ENCODE results near the gene RPRD1B. TPM values are rescaled to one million over a fixed set of nuclear protein-coding genes. Genes with fewer than 3 reads are reported as not detected.

The RPRD1B gene
- total and polyA plus RNA-seq, 2 experiments from 2014 or later, result 16.5 to 28.0 TPM

DNA sequence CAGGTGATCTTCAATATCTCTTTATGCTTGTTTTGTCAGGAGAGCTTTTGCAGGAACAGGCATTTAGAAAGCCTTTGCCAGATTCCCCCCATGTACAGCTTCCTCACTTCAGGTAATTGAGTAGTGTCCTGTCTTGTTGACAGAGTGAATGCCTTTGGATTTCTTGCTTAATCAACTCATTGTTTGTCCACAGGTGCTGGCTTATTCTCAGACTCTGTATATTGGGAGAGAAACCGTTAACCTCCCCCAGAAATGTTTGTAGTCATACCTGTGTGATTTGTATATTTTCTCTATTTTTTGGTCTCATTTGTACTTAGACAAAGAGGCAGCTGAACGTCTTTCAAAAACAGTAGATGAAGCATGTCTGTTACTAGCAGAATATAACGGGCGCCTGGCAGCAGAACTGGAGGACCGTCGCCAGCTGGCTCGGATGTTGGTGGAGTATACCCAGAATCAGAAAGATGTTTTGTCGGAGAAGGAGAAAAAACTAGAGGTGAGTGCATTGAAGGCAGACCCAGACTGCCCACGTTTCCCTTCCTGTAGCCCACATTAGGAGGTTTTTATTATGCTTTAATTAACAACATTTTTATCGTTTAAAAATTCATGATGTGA is 32.3 kb downstream of the RPRD1B start:
- no peaks in the 10 kb centered on the region for H4K20me1 ChIP-seq (ENCODE audit: insufficient read depth, poor library complexity, severe bottlenecking)
- no peak overlapping the region for H2AFZ ChIP-seq
- H3K9me2 ChIP-seq (replicated peaks; ENCODE audit: insufficient read depth), result no peaks in the 10 kb centered on the region
- H3K4me3 ChIP-seq, result no peak overlapping the region
- H3K4me1 ChIP-seq (ENCODE audit: insufficient read depth), result no peaks in the 10 kb centered on the region
- no peaks in the 10 kb centered on the region for H3K9me3 ChIP-seq (ENCODE audit: low read depth)
- H3K27ac ChIP-seq, result peak overlapping the region; percentile 1
- no peak overlapping the region for H3K4me2 ChIP-seq
- TF ChIP-seq EZH2 (IDR thresholded peaks at IDR 0.05; ENCODE audit: borderline replicate concordance) (no peak), EZH2phosphoT487 (IDR thresholded peaks at IDR 0.05; ENCODE audit: low read depth, severe bottlenecking, unreplicated experiment) (no peak)
- TF ChIP-seq, protein P1, sequence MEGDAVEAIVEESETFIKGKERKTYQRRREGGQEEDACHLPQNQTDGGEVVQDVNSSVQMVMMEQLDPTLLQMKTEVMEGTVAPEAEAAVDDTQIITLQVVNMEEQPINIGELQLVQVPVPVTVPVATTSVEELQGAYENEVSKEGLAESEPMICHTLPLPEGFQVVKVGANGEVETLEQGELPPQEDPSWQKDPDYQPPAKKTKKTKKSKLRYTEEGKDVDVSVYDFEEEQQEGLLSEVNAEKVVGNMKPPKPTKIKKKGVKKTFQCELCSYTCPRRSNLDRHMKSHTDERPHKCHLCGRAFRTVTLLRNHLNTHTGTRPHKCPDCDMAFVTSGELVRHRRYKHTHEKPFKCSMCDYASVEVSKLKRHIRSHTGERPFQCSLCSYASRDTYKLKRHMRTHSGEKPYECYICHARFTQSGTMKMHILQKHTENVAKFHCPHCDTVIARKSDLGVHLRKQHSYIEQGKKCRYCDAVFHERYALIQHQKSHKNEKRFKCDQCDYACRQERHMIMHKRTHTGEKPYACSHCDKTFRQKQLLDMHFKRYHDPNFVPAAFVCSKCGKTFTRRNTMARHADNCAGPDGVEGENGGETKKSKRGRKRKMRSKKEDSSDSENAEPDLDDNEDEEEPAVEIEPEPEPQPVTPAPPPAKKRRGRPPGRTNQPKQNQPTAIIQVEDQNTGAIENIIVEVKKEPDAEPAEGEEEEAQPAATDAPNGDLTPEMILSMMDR (IDR thresholded peaks at IDR 0.05; ENCODE audit: poor library complexity), result no peak
- H3K79me2 ChIP-seq, result peaks cover 6% of the 10 kb centered on the region
- H3K27me3 ChIP-seq, result no peaks in the 10 kb centered on the region
- no peaks in the 10 kb centered on the region for H3K36me3 ChIP-seq (replicated peaks; ENCODE audit: insufficient read depth, low read depth)
- DNase-seq (ENCODE audit: low spot score), result no peak
- WGBS (ENCODE audit: low lambda C conversion rate, missing lambda C conversion rate), result 86% methylated on average over 10 of the region's 10 CpGs

- H3K9me3 ChIP-seq (ENCODE audit: low read depth), result no peaks in the 10 kb centered on the region
- no peaks in the 10 kb centered on the region for H4K20me1 ChIP-seq (ENCODE audit: insufficient read depth, poor library complexity, severe bottlenecking)
- H3K4me1 ChIP-seq (ENCODE audit: insufficient read depth), result no peaks in the 10 kb centered on the region
- no peak overlapping the region for H3K4me3 ChIP-seq
- no peaks in the 10 kb centered on the region for H3K27me3 ChIP-seq
- no peak overlapping the region for H3K4me2 ChIP-seq
- DNase-seq (ENCODE audit: low spot score), result no peak
- TF ChIP-seq, protein P1 (IDR thresholded peaks at IDR 0.05; ENCODE audit: poor library complexity), result no peak
- TF ChIP-seq EZH2 (IDR thresholded peaks at IDR 0.05; ENCODE audit: borderline replicate concordance), result no peak
- no peak for TF ChIP-seq EZH2phosphoT487 (IDR thresholded peaks at IDR 0.05; ENCODE audit: low read depth, severe bottlenecking, unreplicated experiment)
- H3K79me2 ChIP-seq, result peaks cover 2% of the 10 kb centered on the region
- H3K27ac ChIP-seq, result peak overlapping the region; percentile 82
- no peak overlapping the region for H2AFZ ChIP-seq
- whole genome bisulfite sequencing (ENCODE audit: low lambda C conversion rate, missing lambda C conversion rate), result 71% methylated on average over 9 of the region's 9 CpGs
- H3K9me2 ChIP-seq (replicated peaks; ENCODE audit: insufficient read depth), result no peaks in the 10 kb centered on the region
- peaks cover 5% of the 10 kb centered on the region for H3K36me3 ChIP-seq (replicated peaks; ENCODE audit: insufficient read depth, low read depth)
Measured at GRCh38 chr20:38066969-38067716, 33.6 kb downstream of the RPRD1B start.

GRCh38 chr20:38067717-38068365 is 34.3 kb downstream of the RPRD1B start:
- TF ChIP-seq EZH2phosphoT487 (IDR thresholded peaks at IDR 0.05; ENCODE audit: low read depth, severe bottlenecking, unreplicated experiment) (no peak), EZH2 (IDR thresholded peaks at IDR 0.05; ENCODE audit: borderline replicate concordance) (no peak)
- TF ChIP-seq, protein P1 (IDR thresholded peaks at IDR 0.05; ENCODE audit: poor library complexity), result no peak

More at GRCh38 chr20:38067717-38068365, 34.3 kb downstream of the RPRD1B start:
- Histone ChIP-seq H3K9me2 (replicated peaks; ENCODE audit: insufficient read depth) (no peaks in the 10 kb centered on the region), H3K4me1 (ENCODE audit: insufficient read depth) (peaks cover under 1% of the 10 kb centered on the region), H3K9me3 (ENCODE audit: low read depth) (no peaks in the 10 kb centered on the region), H2AFZ (no peak overlapping the region), H3K27ac (peak overlapping the region; percentile 82), H3K27me3 (no peaks in the 10 kb centered on the region), H4K20me1 (ENCODE audit: insufficient read depth, poor library complexity, severe bottlenecking) (no peaks in the 10 kb centered on the region), H3K4me2 (no peak overlapping the region), H3K79me2 (peaks cover 2% of the 10 kb centered on the region), H3K36me3 (replicated peaks; ENCODE audit: insufficient read depth, low read depth) (peaks cover 5% of the 10 kb centered on the region), H3K4me3 (no peak overlapping the region)
- DNase-seq (ENCODE audit: low spot score), result no peak
- 89% methylated on average over 15 of the region's 15 CpGs for WGBS (ENCODE audit: low lambda C conversion rate, missing lambda C conversion rate)
